ENCODE results near the gene DMD. TPM values are rescaled to one million over a fixed set of nuclear protein-coding genes. Genes with fewer than 3 reads are reported as not detected.

Gene DMD
- total and polyA plus RNA-seq, 2 of the 8 experiments (the other 6 are each of a cell fraction or from before 2014, with no cell fraction given) = 4.8 to 7.4 TPM

- 92% methylated on average over 2 of the region's 4 CpGs; no CpG with 5 or more reads in 1 of the 2 experiments for WGBS, 2 experiments (ENCODE audit: extremely low coverage in 1 of 2, insufficient coverage in 1 of 2, insufficient read length in 1 of 2, insufficient replicate concordance in 2 of 2, low coverage in 1 of 2, low lambda C conversion rate in 2 of 2, missing lambda C conversion rate in 1 of 2)
- TF ChIP-seq POLR2A (IDR thresholded peaks at IDR 0.05; ENCODE audit: control extremely low read depth in 1 of 2, low read depth in 2 of 2, low read length in 2 of 2) (no peak), SP2 (IDR thresholded peaks at IDR 0.05; ENCODE audit: low read length) (no peak), NRF1 (IDR thresholded peaks at IDR 0.05; ENCODE audit: low read depth, low read length) (no peak), SRF (IDR thresholded peaks at IDR 0.05; ENCODE audit: low read depth, low read length) (no peak), JUN (IDR thresholded peaks at IDR 0.05; ENCODE audit: low read depth, low read length) (no peak), CBX8 (IDR thresholded peaks at IDR 0.05; ENCODE audit: borderline replicate concordance, low read depth, low read length) (no peak), GABPA (IDR thresholded peaks at IDR 0.05; ENCODE audit: borderline replicate concordance, insufficient read depth, low read length) (no peak), KDM1A (IDR thresholded peaks at IDR 0.05; ENCODE audit: borderline replicate concordance, low read length) (no peak), SP4 (IDR thresholded peaks at IDR 0.05; ENCODE audit: low read length) (no peak), ZNF274 (IDR thresholded peaks at IDR 0.05; ENCODE audit: borderline replicate concordance, extremely low read depth, low read length) (no peak), ASH2L (IDR thresholded peaks at IDR 0.05; ENCODE audit: low read length) (no peak), TBP (IDR thresholded peaks at IDR 0.05; ENCODE audit: low read depth, low read length) (no peak)
- TF ChIP-seq, protein P1, sequence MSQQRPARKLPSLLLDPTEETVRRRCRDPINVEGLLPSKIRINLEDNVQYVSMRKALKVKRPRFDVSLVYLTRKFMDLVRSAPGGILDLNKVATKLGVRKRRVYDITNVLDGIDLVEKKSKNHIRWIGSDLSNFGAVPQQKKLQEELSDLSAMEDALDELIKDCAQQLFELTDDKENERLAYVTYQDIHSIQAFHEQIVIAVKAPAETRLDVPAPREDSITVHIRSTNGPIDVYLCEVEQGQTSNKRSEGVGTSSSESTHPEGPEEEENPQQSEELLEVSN (IDR thresholded peaks at IDR 0.05) = no peak
- TF ChIP-seq, protein P2, sequence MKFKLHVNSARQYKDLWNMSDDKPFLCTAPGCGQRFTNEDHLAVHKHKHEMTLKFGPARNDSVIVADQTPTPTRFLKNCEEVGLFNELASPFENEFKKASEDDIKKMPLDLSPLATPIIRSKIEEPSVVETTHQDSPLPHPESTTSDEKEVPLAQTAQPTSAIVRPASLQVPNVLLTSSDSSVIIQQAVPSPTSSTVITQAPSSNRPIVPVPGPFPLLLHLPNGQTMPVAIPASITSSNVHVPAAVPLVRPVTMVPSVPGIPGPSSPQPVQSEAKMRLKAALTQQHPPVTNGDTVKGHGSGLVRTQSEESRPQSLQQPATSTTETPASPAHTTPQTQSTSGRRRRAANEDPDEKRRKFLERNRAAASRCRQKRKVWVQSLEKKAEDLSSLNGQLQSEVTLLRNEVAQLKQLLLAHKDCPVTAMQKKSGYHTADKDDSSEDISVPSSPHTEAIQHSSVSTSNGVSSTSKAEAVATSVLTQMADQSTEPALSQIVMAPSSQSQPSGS (IDR thresholded peaks at IDR 0.05; ENCODE audit: low read length) = no peak
These were observed 2009.8 kb downstream of the DMD start for GRCh38 chrX:31201503-31201902.

More at GRCh38 chrX:31201503-31201902, 2009.8 kb downstream of the DMD start:
- Histone ChIP-seq H2AFZ (ENCODE audit: low read length) (no peak overlapping the region), H3K56ac (replicated peaks; ENCODE audit: insufficient read length, low read depth, low read length) (no peak overlapping the region), H3K4me1 (replicated peaks in 1 of 4; ENCODE audit: control insufficient read depth in 3 of 4, insufficient read depth in 4 of 4, low read length in 3 of 4) (peaks cover 0 to 8% (median 0%) of the 10 kb centered on the region in 4 experiments; a peak in 1 of 7 replicates), H2AK5ac (ENCODE audit: low read depth, low read length) (no peak overlapping the region), H4K8ac (ENCODE audit: extremely low read depth, insufficient read depth, low read length) (no peak overlapping the region), H4K20me1 (replicated peaks in 1 of 2; ENCODE audit: control insufficient read depth in 1 of 2, insufficient read depth in 2 of 2, low read length in 2 of 2) (no peaks in the 10 kb centered on the region), H3K4me3 (ENCODE audit: extremely low read depth in 1 of 4, insufficient read depth in 2 of 4, low read depth in 3 of 4, low read length in 4 of 4) (no peak overlapping the region), H3K14ac (ENCODE audit: insufficient read length) (no peak overlapping the region), H3K4ac (replicated peaks; ENCODE audit: insufficient read length, low read depth, low read length) (no peak overlapping the region), H2BK12ac (ENCODE audit: low read depth, low read length) (no peak overlapping the region), H2BK5ac (ENCODE audit: low read depth, low read length) (no peak overlapping the region), H4K91ac (replicated peaks; ENCODE audit: insufficient read length, low read length) (no peak overlapping the region), H3K79me1 (ENCODE audit: low read depth, low read length) (no peaks in the 10 kb centered on the region), H2BK20ac (ENCODE audit: low read length) (no peak overlapping the region), H2BK15ac (ENCODE audit: low read length) (no peak overlapping the region), H3K36me3 (ENCODE audit: control insufficient read depth in 2 of 4, insufficient read depth in 4 of 4, low read length in 3 of 4) (no peaks in the 10 kb centered on the region; a peak in 1 of 8 replicates), H3K9ac (replicated peaks in 1 of 4; ENCODE audit: extremely low read depth in 1 of 4, low read depth in 3 of 4, low read length in 3 of 4) (no peak overlapping the region), H3K79me2 (ENCODE audit: control insufficient read depth in 1 of 2, insufficient read depth in 2 of 2, low read length in 2 of 2) (no peaks in the 10 kb centered on the region), H3K27ac (ENCODE audit: low read depth, low read length) (no peak overlapping the region), H2BK120ac (replicated peaks; ENCODE audit: low read depth, low read length) (no peak overlapping the region), H3K23me2 (ENCODE audit: low read depth, low read length) (no peaks in the 10 kb centered on the region), H3K18ac (ENCODE audit: extremely low read depth, low read length) (no peak overlapping the region), H3K4me2 (ENCODE audit: insufficient read depth in 1 of 2, low read depth in 2 of 2, low read length in 2 of 2) (no peak overlapping the region), H4K5ac (ENCODE audit: insufficient read length, low read depth, low read length) (no peak overlapping the region), H3K23ac (ENCODE audit: insufficient read length) (no peak overlapping the region), H3K9me3 (ENCODE audit: insufficient read depth in 2 of 2, low read depth in 1 of 2, low read length in 1 of 2) (no peaks in the 10 kb centered on the region), H3K27me3 (replicated peaks in 1 of 4; ENCODE audit: control insufficient read depth in 3 of 4, extremely low read depth in 1 of 4, insufficient read depth in 3 of 4, low read length in 3 of 4) (no peaks in the 10 kb centered on the region)
- ChIA-PET POLR2A (ENCODE audit: partially characterized antibody) (no interaction called here), CTCF (ENCODE audit: partially characterized antibody) (interaction anchor here (0.6 to 1.0 kb wide), 2 partner anchors 11 to 830 kb away, joined by 3 read pairs; no protein-coding TSS in a partner anchor)
- DNase-seq (ENCODE audit: low read depth in 1 of 2, low spot score in 2 of 2) (no peak), FAIRE-seq (no peak)

Data from H1 (cell line).